HG03575 (cell line): ENCODE measurements around the gene ZNF773.

Experiments used
- ATAC-seq: cut with Tn5 transposase; IDR thresholded peaks from one replicate; pipeline ENCODE4 v1.9.1; 2021; ENCODE audit not compliant: unreplicated experiment, insufficient number of reproducible peaks, low FRiP score; ENCODE audit errors: extremely low read depth

The ZNF773 gene

GRCh38 chr19:57552432-57552831, 52.7 kb downstream of the ZNF773 start:
- no peak for ATAC-seq

GRCh38 chr19:57557659-57558058, 57.9 kb downstream of the ZNF773 start:
- ATAC-seq = no peak
